GM23338 (cell line): ENCODE measurements around the gene PRELID2. TPM values are rescaled to one million over a fixed set of nuclear protein-coding genes. Genes with fewer than 3 reads are reported as not detected.

Source experiments
- ATAC-seq: fragments of 200-7000 bp; cut with Tn5 transposase; 3 replicates; pipeline ENCODE4 v1.9.1; 2020
- DNase-seq: peaks from one replicate; pipeline ENCODE4 v3.0.0-alpha.2; 2015; ENCODE audit warnings: low spot score
- H2AFZ ChIP-seq: fragments of 200-600 bp; sonication (generic); 2 replicates; pipeline ENCODE4 v1.8.0; 2016; ENCODE audit warnings: antibody characterized with exemption, mild to moderate bottlenecking, moderate library complexity
- H3F3A ChIP-seq: fragments of 200-600 bp; sonication (generic); replicated peaks from 2 replicates; pipeline ENCODE4 v1.8.0; 2017; ENCODE audit warnings: antibody characterized with exemption, mixed run types, low read depth
- H3K27ac ChIP-seq: fragments of 200-600 bp; sonication (generic); 2 replicates; pipeline ENCODE4 v1.6.1; 2016; ENCODE audit warnings: low read depth
- H3K27me3 ChIP-seq: fragments of 200-600 bp; sonication (generic); 2 replicates; pipeline ENCODE4 v1.8.0; 2016; ENCODE audit warnings: mild to moderate bottlenecking, mixed run types, moderate library complexity; ENCODE audit not compliant: insufficient read depth
- H3K36me3 ChIP-seq: fragments of 200-600 bp; sonication (generic); 2 replicates; pipeline ENCODE4 v1.8.0; 2016; ENCODE audit warnings: mild to moderate bottlenecking; ENCODE audit not compliant: insufficient read depth
- H3K4me1 ChIP-seq: fragments of 200-600 bp; sonication (generic); 2 replicates; pipeline ENCODE4 v1.8.0; 2016; ENCODE audit warnings: mild to moderate bottlenecking, moderate library complexity; ENCODE audit not compliant: insufficient read depth
- H3K4me2 ChIP-seq: fragments of 200-600 bp; sonication (generic); 2 replicates; pipeline ENCODE4 v1.7.1; 2017; ENCODE audit warnings: mixed run types
- H3K4me3 ChIP-seq: fragments of 200-600 bp; sonication (generic); 2 replicates; pipeline ENCODE4 v1.6.1; 2016; ENCODE audit warnings: mixed run types
- H3K79me2 ChIP-seq: fragments of 200-600 bp; sonication (generic); replicated peaks from 2 replicates; pipeline ENCODE4 v1.8.0; 2017; ENCODE audit warnings: mild to moderate bottlenecking; ENCODE audit not compliant: insufficient read depth
- H3K9me2 ChIP-seq: fragments of 200-600 bp; sonication (generic); 2 replicates; pipeline ENCODE4 v1.8.0; 2017; ENCODE audit not compliant: insufficient read depth
- H4K20me1 ChIP-seq: fragments of 200-600 bp; sonication (generic); replicated peaks from 2 replicates; pipeline ENCODE4 v1.8.0; 2017; ENCODE audit warnings: mild to moderate bottlenecking; ENCODE audit not compliant: insufficient read depth
- H3K27ac Mint-ChIP-seq: 2 replicates; pipeline ENCODE4 v1.8.0; 2020; ENCODE audit warnings: inconsistent platforms, mild to moderate bottlenecking, moderate library complexity, mixed read lengths
- H3K27me3 Mint-ChIP-seq: 3 replicates; pipeline ENCODE4 v1.8.0; 2022; ENCODE audit warnings: low read depth, mild to moderate bottlenecking, moderate library complexity, mixed read lengths, inconsistent platforms; ENCODE audit not compliant: insufficient read depth, poor library complexity
- H3K36me3 Mint-ChIP-seq: 3 replicates; pipeline ENCODE4 v1.8.0; 2021; ENCODE audit warnings: low read depth, mild to moderate bottlenecking, inconsistent platforms, moderate library complexity, mixed read lengths
- H3K4me1 Mint-ChIP-seq: 3 replicates; pipeline ENCODE4 v1.8.0; 2020; ENCODE audit warnings: mild to moderate bottlenecking, inconsistent platforms, mixed read lengths
- H3K4me3 Mint-ChIP-seq: 3 replicates; pipeline ENCODE4 v1.8.0; 2021; ENCODE audit warnings: moderate library complexity, mild to moderate bottlenecking, inconsistent platforms, mixed read lengths
- H3K9me3 Mint-ChIP-seq: 3 replicates; pipeline ENCODE4 v1.8.0; 2020; ENCODE audit warnings: moderate library complexity, mild to moderate bottlenecking, inconsistent platforms, mixed read lengths
- EZH2 ChIP-seq: fragments of 200-600 bp; sonication (generic); IDR thresholded peaks from one replicate; pipeline ENCODE4 v1.8.0; 2017; ENCODE audit warnings: antibody characterized with exemption, mild to moderate bottlenecking, low read depth; ENCODE audit not compliant: unreplicated experiment
- JUNB ChIP-seq: IDR thresholded peaks from one replicate; pipeline ENCODE4 v1.6.1; 2016; ENCODE audit warnings: antibody characterized with exemption; ENCODE audit not compliant: unreplicated experiment
- NANOG ChIP-seq: IDR thresholded peaks from 2 replicates; pipeline ENCODE4 v1.6.1; 2016; ENCODE audit warnings: antibody characterized with exemption, borderline replicate concordance
- STAT1 ChIP-seq: IDR thresholded peaks from one replicate; pipeline ENCODE4 v1.6.1; 2016; ENCODE audit warnings: antibody characterized with exemption; ENCODE audit not compliant: unreplicated experiment
- ZNF114 ChIP-seq: fragments of 250-450 bp; sonication (Bioruptor Pico); IDR thresholded peaks from 2 replicates; pipeline ENCODE4 v1.5.0; 2020; ENCODE audit warnings: mild to moderate bottlenecking, moderate library complexity
- ZNF331 ChIP-seq: fragments of 250-450 bp; sonication (Bioruptor Pico); IDR thresholded peaks from 2 replicates; pipeline ENCODE4 v1.5.0; 2020; ENCODE audit warnings: low read depth, mild to moderate bottlenecking, moderate library complexity
- polyA plus RNA-seq: library from polyadenylated mRNA; unstranded; fragments of >200 nt; fragmentation: Nextera tagmentation; extraction: Ambion mirVana; gene quantifications from 2 replicates; pipeline ENCODE4 v1.2.1, GENCODE V29; 2016
- total RNA-seq: library from RNA; depleted of rRNA; stranded (reverse); fragments of >200 nt; shearing (Covaris generic); gene quantifications from 2 replicates; pipeline ENCODE4 v1.2.3, GENCODE V29; 2014
- TF ChIP-seq, protein P1 (sequence below): IDR thresholded peaks from one replicate; pipeline ENCODE4 v1.6.1; 2018; ENCODE audit warnings: antibody characterized with exemption; ENCODE audit not compliant: unreplicated experiment

PRELID2 gene
- total and polyA plus RNA-seq, 2 experiments from 2014 or later: 9.3 to 9.8 TPM

DNA sequence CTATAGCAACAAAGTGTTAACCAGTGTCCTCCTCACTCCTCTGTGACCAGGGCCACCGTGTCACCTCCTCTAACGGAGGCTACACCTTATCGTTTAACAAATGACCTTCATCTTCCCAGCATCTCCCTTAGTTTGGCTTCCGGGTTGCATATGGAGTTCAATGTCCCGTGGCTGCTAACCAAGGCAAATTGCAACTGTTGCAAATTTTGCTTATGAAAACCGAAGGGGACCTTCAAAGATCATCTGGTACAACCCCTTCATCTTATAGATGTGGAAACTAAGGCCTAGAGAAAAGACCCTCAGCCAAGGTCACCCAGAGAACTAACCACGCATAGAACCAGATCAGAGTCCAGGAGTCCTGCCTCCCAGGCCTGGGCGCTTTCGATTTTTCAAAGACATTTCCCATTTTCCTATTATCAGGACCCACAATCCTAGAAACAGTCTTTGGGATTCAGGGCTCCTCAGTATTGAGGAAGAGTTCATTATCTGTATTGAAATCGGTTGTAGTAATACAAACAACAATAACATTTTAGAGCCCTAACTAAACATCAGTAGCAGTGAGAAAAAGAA, 1.4 kb downstream of the PRELID2 start (continued):
- TF ChIP-seq STAT1: no peak
- TF ChIP-seq ZNF114: no peak
- no peak for TF ChIP-seq NANOG
- TF ChIP-seq ZNF331: no peak

DNA sequence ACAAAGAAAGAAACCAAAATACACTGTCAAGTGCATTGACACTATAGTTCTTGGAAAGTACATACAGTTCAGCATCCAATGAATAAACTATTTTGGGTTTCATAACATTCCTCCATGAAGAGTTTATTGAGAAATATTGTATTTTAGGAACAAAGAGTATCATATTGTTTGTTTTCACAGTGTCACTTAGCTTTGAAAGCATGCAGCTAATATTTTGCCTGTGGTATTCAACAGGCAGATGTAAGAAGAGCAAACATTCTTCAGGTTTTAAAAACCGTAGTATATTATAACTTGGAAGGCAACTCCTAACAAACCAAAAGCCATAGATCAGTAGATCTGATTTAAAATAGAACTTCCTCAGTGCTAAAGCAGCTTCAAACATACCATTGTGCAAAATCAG, 4.5 kb downstream of the PRELID2 start:
- H3K27ac Mint-ChIP-seq: no peak overlapping the region
- Histone ChIP-seq H3F3A (no peaks in the 10 kb centered on the region), H2AFZ (no peak overlapping the region), H3K27ac (no peak overlapping the region), H4K20me1 (no peaks in the 10 kb centered on the region), H3K27me3 (peaks cover 14% of the 10 kb centered on the region), H3K36me3 (no peaks in the 10 kb centered on the region), H3K4me1 (no peaks in the 10 kb centered on the region; the same call in 1 of the 2 replicates), H3K4me3 (no peak overlapping the region), H3K4me2 (no peak overlapping the region), H3K9me2 (no peaks in the 10 kb centered on the region), H3K79me2 (no peaks in the 10 kb centered on the region)
- TF ChIP-seq, protein P1, sequence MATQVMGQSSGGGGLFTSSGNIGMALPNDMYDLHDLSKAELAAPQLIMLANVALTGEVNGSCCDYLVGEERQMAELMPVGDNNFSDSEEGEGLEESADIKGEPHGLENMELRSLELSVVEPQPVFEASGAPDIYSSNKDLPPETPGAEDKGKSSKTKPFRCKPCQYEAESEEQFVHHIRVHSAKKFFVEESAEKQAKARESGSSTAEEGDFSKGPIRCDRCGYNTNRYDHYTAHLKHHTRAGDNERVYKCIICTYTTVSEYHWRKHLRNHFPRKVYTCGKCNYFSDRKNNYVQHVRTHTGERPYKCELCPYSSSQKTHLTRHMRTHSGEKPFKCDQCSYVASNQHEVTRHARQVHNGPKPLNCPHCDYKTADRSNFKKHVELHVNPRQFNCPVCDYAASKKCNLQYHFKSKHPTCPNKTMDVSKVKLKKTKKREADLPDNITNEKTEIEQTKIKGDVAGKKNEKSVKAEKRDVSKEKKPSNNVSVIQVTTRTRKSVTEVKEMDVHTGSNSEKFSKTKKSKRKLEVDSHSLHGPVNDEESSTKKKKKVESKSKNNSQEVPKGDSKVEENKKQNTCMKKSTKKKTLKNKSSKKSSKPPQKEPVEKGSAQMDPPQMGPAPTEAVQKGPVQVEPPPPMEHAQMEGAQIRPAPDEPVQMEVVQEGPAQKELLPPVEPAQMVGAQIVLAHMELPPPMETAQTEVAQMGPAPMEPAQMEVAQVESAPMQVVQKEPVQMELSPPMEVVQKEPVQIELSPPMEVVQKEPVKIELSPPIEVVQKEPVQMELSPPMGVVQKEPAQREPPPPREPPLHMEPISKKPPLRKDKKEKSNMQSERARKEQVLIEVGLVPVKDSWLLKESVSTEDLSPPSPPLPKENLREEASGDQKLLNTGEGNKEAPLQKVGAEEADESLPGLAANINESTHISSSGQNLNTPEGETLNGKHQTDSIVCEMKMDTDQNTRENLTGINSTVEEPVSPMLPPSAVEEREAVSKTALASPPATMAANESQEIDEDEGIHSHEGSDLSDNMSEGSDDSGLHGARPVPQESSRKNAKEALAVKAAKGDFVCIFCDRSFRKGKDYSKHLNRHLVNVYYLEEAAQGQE: no peak
- TF ChIP-seq JUNB (no peak), STAT1 (no peak), NANOG (no peak)
- H3K36me3 Mint-ChIP-seq: no peaks in the 10 kb centered on the region
- H3K27me3 Mint-ChIP-seq: peaks cover 8% of the 10 kb centered on the region
- no peak for ATAC-seq
- peaks cover 3% of the 10 kb centered on the region; the same call in 1 of the 3 replicates for H3K4me1 Mint-ChIP-seq
- H3K9me3 Mint-ChIP-seq: no peaks in the 10 kb centered on the region
- DNase-seq: no peak
- no peak overlapping the region for H3K4me3 Mint-ChIP-seq

DNA sequence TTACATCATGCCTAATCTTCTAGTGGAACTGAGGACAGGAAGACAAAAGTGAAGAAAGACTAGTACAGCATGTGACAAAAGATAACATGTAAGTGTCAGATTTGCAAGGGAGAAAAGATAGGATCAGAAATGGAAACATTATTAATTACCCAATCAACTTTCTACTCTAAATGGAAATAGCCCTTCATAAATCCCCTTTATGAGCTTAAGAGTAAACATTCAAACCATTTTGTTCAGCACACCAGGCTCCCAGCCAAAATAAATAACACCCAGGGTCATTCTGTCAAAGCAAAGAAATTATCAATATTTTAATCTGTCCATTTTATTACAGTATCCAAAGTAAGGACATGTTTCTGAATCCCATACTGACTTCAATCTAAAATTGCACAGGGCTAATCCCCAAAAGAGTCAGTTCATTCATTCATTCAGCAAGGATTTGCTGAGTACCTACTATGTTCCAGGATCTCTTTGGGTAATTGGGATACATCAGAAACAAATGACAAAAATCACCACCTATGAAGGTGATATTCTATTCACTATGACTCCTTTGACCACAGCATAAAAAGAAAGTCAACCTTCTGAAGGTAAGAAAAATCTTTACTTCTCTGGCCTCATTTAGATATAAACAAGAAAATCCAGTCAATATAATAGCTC, 5.3 kb downstream of the PRELID2 start:
- Mint-ChIP-seq H3K4me1 (0 out of 3 replicates have a peak, but pooled peaks cover 2% of the 10 kb centered on the region), H3K4me3 (no peak overlapping the region), H3K27me3 (peaks cover 7% of the 10 kb centered on the region), H3K36me3 (no peaks in the 10 kb centered on the region), H3K27ac (no peak overlapping the region), H3K9me3 (no peaks in the 10 kb centered on the region)
- H3K4me1 ChIP-seq: no peaks in the 10 kb centered on the region; the same call in 1 of the 2 replicates
- no peaks in the 10 kb centered on the region for H3K9me2 ChIP-seq
- no peak overlapping the region for H3K4me2 ChIP-seq
- H3K4me3 ChIP-seq: no peak overlapping the region
- DNase-seq: no peak
- H3K27me3 ChIP-seq: peaks cover 10% of the 10 kb centered on the region
- no peak overlapping the region for H3K27ac ChIP-seq
- H2AFZ ChIP-seq: no peak overlapping the region
- TF ChIP-seq EZH2: no peak
- H3K36me3 ChIP-seq: no peaks in the 10 kb centered on the region
- H3K79me2 ChIP-seq: no peaks in the 10 kb centered on the region
- no peaks in the 10 kb centered on the region for H3F3A ChIP-seq
- H4K20me1 ChIP-seq: no peaks in the 10 kb centered on the region
- no peak for ATAC-seq
